Astrocyte of the spinal cord (primary cell): ENCODE measurements around the gene CUL7.

Source experiments
- DNase-seq: peaks from one replicate; pipeline ENCODE4 v3.0.0; 2011; ENCODE audit warnings: low read depth, low spot score
- H3K4me3 ChIP-seq: 2 replicates; pipeline ENCODE4 v1.5.1; 2011; ENCODE audit warnings: low read depth, mild to moderate bottlenecking, low read length, moderate library complexity
- CTCF ChIP-seq: IDR thresholded peaks from 2 replicates; pipeline ENCODE4 v1.5.1; 2012; ENCODE audit warnings: low read depth, mild to moderate bottlenecking, low read length, inconsistent platforms
- in situ Hi-C: cut with HindIII; loops from 2 replicates; pipeline ENCODE4 v1.10.0; 2017; ENCODE audit warnings: low sequenced_read_pairs

Gene CUL7

DNA sequence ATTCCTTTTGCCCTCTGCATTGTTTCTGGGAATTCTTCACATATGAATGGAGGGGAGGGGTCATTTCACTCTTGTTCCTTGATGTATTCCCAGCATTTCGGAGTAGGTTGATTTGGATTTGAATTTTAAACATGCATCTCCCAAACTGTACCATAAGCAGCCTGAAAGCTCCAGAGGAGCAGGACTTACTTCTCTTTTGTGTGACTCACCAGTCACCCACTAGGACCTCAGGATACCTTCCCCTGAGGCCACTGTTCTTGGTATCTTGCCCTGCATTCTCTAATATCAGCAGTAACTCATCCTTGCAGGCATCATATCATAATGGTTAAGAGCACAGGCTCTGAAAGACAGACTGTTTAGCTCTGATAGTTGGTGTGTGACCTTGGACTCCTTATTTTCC, 4.9 kb upstream of the CUL7 start:
- peak overlapping the region; percentile 82 for H3K4me3 ChIP-seq
- DNase-seq, result no peak
- TF ChIP-seq CTCF, result no peak
- in situ Hi-C loops, result no loop called here

- in situ Hi-C loops, result no loop called here
Observed at GRCh38 chr6:43055966-43056365, 2.3 kb upstream of the CUL7 start.

GRCh38 chr6:43054206-43054943, 724 bp upstream of the CUL7 start:
- in situ Hi-C loops, result no loop called here
- TF ChIP-seq CTCF, result no peak
- peak overlapping the region; percentile 75 for H3K4me3 ChIP-seq
- DNase-seq, result peak; percentile 12

More at GRCh38 chr6:43055966-43056365, 2.3 kb upstream of the CUL7 start:
- TF ChIP-seq CTCF, result no peak
- no peak for DNase-seq
- H3K4me3 ChIP-seq, result no peak overlapping the region

DNA sequence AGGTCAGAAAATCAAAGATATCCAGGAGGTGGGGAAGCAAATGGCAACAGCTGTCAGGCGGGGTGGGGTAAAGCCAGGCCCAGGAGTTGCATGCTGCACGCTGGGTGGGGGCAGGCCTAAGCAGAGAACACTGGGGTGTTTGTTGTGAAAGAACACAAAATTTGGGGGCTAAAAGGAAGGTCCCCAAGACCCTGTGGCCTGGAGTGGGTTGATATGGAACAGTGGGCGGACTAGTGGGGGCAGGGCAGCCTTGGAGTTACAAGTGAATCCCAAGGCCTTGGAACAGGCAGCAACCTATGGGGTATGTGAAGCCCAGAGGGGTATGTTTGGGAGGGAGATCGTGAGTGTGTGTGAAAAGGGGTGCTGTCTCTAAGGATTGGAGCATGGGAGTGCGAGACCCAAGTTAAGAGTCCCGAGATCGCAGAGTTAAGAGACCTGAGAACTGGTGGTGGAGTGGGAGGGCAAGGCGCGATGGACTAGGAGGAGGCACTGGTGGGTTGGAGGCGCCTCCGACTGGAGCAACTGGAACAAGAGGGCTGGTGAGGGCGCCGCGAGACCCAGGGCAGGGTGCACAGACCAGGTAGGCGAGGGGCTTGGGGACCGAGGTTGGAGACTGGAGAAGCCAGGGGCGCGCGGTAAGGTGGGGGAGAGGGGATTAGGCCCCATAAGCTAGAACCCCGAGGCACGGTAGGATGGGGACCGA, 658 bp downstream of the CUL7 start:
- peak overlapping the region; percentile 75 for H3K4me3 ChIP-seq
- DNase-seq, result peak; percentile 26
- in situ Hi-C loops, result no loop called here

DNA sequence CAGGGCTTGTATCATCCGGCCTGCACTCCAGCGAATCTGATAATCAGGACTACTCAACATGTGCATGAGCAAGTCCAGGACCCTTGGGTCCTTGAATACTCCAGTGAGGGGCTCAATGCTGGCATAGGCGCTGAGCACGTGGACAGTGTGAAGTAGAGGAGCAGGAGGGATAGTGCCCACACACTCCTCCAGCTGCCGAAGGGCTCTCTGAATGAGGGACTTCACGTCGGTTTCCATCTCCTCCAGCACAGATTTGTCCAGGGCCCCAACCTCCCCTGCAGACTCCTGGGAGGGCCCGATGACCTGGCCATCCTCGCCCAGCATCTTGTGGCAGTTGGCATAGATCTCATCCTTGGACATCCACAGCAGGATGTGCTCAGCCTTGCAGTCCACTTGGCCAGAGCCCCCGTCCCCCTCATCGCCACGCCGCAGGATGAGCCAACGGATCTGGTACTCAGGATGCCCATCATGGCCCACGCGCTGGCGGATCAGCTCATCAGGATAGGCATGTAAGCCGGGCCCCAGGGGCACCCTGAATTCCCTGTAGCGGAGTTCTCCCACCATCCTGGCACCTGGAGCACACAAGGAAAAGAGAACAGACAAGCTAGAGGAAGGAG, 1.3 kb downstream of the CUL7 start:
- TF ChIP-seq CTCF, result no peak
- no peak for DNase-seq
- peak overlapping the region; percentile 75 for H3K4me3 ChIP-seq
- in situ Hi-C loops, result no loop called here

More for the DNA sequence above, 658 bp downstream of the CUL7 start:
- TF ChIP-seq CTCF, result no peak

DNA sequence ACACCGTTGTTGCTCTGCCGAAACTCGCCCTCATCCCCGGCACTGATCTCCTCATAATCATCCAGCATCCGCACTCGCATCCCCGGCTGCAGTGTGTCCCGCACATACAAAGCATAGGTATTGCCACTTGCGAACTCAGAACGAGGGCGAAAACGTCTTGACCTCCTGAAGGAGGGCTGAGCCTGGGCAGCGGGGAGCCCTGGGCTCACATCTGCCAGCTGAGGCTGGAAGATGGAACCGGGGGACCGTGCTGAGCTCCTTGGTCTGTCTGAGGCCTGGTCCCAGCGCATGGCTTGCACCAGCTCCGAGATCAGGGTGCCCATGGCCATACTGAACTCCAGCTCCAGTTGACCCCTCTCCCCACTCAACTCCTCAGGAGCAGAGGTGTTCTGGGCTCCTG, 2.7 kb downstream of the CUL7 start:
- H3K4me3 ChIP-seq, result no peak overlapping the region
- no peak for DNase-seq
- in situ Hi-C loops, result no loop called here

More for the DNA sequence above, 2.7 kb downstream of the CUL7 start:
- no peak for TF ChIP-seq CTCF
